Measurements from ENCODE around the gene ENTREP1. TPM values are rescaled to one million over a fixed set of nuclear protein-coding genes. Genes with fewer than 3 reads are reported as not detected.
"Not testable (repeated sequence)": the region's sequence is repeated elsewhere in the genome, so short reads cannot be mapped to it uniquely, and the experiment has no call there.

ENTREP1 gene
- polyA plus RNA-seq, 1 experiment = 0.02 TPM

DNA sequence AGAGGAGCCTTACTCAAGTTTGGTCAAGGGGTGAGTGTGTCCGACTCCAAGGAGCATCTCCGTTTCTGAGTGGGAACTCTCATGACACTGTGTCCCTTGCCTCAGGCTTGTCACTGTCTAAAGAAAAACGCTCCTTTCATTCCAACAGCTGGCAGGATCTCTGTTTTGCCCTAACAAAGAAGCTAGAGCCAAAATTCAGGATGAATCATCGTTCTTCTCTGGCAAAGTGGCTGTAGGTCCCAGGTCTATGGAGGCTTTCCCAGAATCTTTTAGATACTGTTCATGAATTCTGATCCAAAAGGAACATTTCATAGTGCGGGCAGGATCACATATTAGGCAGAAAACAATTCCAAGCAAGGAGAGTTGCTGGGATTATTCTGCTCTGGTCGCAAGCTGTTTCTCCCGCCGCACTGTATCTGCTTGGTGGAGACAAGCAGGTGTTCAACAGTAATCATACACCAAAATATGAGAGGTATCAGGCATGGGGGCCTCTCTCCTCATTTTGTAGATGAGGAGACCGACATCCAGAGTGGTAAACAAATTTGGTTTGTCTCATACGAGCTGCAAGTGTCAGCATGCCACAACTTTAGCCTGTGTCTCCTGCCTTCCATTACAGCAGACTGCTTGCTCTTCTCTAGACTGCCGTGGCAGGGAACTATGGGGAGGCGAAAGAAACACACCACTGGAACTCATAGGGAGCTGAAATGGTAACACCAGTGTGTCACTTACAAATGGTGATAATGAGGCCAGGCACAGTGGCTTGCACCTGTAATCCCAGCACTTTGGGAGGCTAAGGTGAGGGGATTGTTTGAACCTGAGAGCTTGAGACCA, 72.6 kb downstream of the ENTREP1 start:
- no peaks in the 10 kb centered on the region; the same call in none of the 2 replicates for H3K27me3 ChIP-seq (ENCODE audit: control insufficient read depth, insufficient read depth, low read length)
- ChIA-PET CTCF (interaction anchor here (0.5 kb wide), 1 partner anchor 51 kb away, joined by 3 read pairs; no protein-coding TSS in a partner anchor), POLR2A (no interaction called here)
- no peak for DNase-seq (ENCODE audit: low read depth)
- no peak for TF ChIP-seq CTCF (IDR thresholded peaks at IDR 0.05; ENCODE audit: insufficient read depth, low read depth, low read length)
- H3K4me3 ChIP-seq (ENCODE audit: low read depth, low read length) = no peak overlapping the region
- H3K36me3 ChIP-seq (ENCODE audit: control insufficient read depth, insufficient read depth, low read length) = no peaks in the 10 kb centered on the region

DNA sequence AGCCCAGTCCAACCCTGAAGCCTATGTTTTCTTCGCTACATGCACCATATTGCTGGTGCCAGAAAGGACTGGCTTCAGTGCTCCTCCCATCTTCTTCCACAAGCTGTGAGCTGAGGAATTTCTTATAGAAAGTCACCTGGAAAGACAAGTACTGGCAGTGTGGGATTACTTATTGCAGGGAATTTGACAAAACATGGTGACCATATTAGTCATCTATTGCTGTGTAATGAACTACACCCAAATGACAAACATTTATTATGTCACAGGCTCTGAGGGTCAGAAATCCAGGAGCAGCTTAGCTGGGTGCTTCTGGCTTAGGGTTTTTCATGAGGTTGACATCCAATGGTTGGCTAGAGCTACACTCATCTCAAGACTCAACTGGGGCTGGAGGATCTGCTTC, 75.5 kb downstream of the ENTREP1 start:
- no peak for DNase-seq (ENCODE audit: low read depth)
- POLR2A ChIA-PET = no interaction called here
- CTCF ChIA-PET = no interaction called here
- H3K4me3 ChIP-seq (ENCODE audit: low read depth, low read length) = no peak overlapping the region
- H3K36me3 ChIP-seq (ENCODE audit: control insufficient read depth, insufficient read depth, low read length) = no peaks in the 10 kb centered on the region
- no peak for TF ChIP-seq CTCF (IDR thresholded peaks at IDR 0.05; ENCODE audit: insufficient read depth, low read depth, low read length)
- no peaks in the 10 kb centered on the region; the same call in 1 of the 2 replicates for H3K27me3 ChIP-seq (ENCODE audit: control insufficient read depth, insufficient read depth, low read length)

- DNase-seq (ENCODE audit: low read depth); H3K4me3 ChIP-seq (ENCODE audit: low read depth, low read length); H3K36me3 ChIP-seq (ENCODE audit: control insufficient read depth, insufficient read depth, low read length); CTCF ChIA-PET; H3K27me3 ChIP-seq (ENCODE audit: control insufficient read depth, insufficient read depth, low read length); POLR2A ChIA-PET: not testable (repeated sequence)
These were observed 84.9 kb downstream of the ENTREP1 start for GRCh38 chr9:69409936-69410335.

- Histone ChIP-seq H3K36me3 (ENCODE audit: control insufficient read depth, insufficient read depth, low read length) (no peaks in the 10 kb centered on the region), H3K27me3 (ENCODE audit: control insufficient read depth, insufficient read depth, low read length) (0 out of 2 replicates have a peak, but pooled peaks cover 2% of the 10 kb centered on the region), H3K4me3 (ENCODE audit: low read depth, low read length) (no peak overlapping the region)
- TF ChIP-seq CTCF (IDR thresholded peaks at IDR 0.05; ENCODE audit: insufficient read depth, low read depth, low read length) = no peak
- ChIA-PET POLR2A (no interaction called here), CTCF (interaction anchor here (1.3 kb wide), 1 partner anchor 11 kb away, joined by 5 read pairs; no protein-coding TSS in a partner anchor)
- DNase-seq (ENCODE audit: low read depth) = no peak
These were observed 86.2 kb downstream of the ENTREP1 start for GRCh38 chr9:69411246-69411645.

GRCh38 chr9:69411931-69412740, 87.1 kb downstream of the ENTREP1 start:
- ChIA-PET CTCF (interaction anchor here (0.6 to 1.6 kb wide), 7 partner anchors 10 to 508 kb away, joined by 3 to 20 read pairs (median 5); no protein-coding TSS in a partner anchor), POLR2A (no interaction called here)
- H3K27me3 ChIP-seq (ENCODE audit: control insufficient read depth, insufficient read depth, low read length) = 0 out of 2 replicates have a peak, but pooled peaks cover 2% of the 10 kb centered on the region
- H3K36me3 ChIP-seq (ENCODE audit: control insufficient read depth, insufficient read depth, low read length) = no peaks in the 10 kb centered on the region
- no peak overlapping the region for H3K4me3 ChIP-seq (ENCODE audit: low read depth, low read length)
- DNase-seq (ENCODE audit: low read depth) = no peak
- no peak for TF ChIP-seq CTCF (IDR thresholded peaks at IDR 0.05; ENCODE audit: insufficient read depth, low read depth, low read length)
